Measurements from ENCODE around the gene SHCBP1. TPM values are rescaled to one million over a fixed set of nuclear protein-coding genes. Genes with fewer than 3 reads are reported as not detected.

The SHCBP1 gene
- total RNA-seq, 1 experiment from 2014 or later = 54.8 TPM

DNA sequence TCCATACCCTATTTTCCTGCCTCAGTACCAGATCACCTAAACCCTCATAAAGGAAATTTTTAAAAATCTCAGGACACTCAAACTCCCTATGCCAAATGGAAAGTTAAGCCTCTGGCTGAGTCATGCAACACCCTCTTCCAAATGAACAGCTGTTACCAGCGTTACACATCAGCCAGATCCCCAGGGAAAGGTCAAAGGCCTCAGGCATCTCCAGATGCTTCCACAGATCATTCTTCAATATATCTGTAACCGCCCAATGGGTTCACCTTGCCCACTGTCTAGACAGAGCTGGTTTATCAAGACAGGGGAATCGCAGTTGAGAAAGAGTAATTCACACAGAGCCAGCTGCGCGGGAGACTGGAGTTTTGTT is 29.1 kb upstream of the SHCBP1 start:
- no peaks in the 10 kb centered on the region for H3K27me3 Mint-ChIP-seq (ENCODE audit: unreplicated experiment)
- no peak overlapping the region for H3K27ac Mint-ChIP-seq (ENCODE audit: unreplicated experiment)
- H3K4me3 Mint-ChIP-seq (ENCODE audit: low read depth, unreplicated experiment) = no peak overlapping the region
- no peaks in the 10 kb centered on the region for H3K36me3 Mint-ChIP-seq (ENCODE audit: insufficient read depth, unreplicated experiment)
- no peak for DNase-seq
- H3K9me3 Mint-ChIP-seq (ENCODE audit: low read depth, unreplicated experiment) = no peaks in the 10 kb centered on the region
- CTCF ChIA-PET = no interaction called here
- TF ChIP-seq, protein P1, sequence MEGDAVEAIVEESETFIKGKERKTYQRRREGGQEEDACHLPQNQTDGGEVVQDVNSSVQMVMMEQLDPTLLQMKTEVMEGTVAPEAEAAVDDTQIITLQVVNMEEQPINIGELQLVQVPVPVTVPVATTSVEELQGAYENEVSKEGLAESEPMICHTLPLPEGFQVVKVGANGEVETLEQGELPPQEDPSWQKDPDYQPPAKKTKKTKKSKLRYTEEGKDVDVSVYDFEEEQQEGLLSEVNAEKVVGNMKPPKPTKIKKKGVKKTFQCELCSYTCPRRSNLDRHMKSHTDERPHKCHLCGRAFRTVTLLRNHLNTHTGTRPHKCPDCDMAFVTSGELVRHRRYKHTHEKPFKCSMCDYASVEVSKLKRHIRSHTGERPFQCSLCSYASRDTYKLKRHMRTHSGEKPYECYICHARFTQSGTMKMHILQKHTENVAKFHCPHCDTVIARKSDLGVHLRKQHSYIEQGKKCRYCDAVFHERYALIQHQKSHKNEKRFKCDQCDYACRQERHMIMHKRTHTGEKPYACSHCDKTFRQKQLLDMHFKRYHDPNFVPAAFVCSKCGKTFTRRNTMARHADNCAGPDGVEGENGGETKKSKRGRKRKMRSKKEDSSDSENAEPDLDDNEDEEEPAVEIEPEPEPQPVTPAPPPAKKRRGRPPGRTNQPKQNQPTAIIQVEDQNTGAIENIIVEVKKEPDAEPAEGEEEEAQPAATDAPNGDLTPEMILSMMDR (IDR thresholded peaks at IDR 0.05; ENCODE audit: unreplicated experiment) = no peak
- no peaks in the 10 kb centered on the region for H3K4me1 Mint-ChIP-seq (ENCODE audit: low read depth, unreplicated experiment)
- no TSS peak for BruUV-seq (replicated peaks)
- intact Hi-C loops (cut with micrococcal nuclease; ENCODE audit: unreplicated experiment) = no loop called here

DNA sequence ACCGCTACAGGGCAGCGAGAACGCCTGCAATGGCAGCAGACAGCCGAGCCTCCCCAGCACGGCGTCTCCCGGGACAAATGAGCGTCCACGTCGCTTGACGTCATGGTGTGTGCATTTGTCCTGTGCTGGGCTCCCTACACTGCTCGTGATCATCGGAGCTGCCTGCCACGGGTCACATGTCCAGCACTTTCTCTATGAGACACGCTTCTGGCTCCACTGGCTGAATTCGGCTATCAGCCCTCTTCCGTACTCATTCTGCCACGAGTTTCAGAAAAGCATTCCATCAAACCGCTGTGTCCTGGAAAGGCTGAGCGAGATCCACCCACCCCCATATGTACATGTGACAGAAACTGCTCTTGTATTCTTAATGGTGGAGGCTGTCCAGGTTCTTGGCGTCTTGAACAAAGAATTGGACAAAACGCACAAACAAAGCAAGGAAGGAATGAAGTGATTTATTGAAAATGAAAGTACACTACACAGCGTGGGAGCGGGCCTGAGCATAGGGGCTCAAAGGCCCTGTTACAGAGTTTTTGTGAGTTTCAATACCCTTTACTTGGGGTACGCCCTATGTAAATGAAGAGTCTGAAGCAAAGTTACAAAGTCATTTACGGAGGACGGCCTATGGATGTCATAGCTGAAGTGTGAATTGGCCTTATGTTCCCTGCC is 28.5 kb upstream of the SHCBP1 start:
- Mint-ChIP-seq H3K27me3 (ENCODE audit: unreplicated experiment) (no peaks in the 10 kb centered on the region), H3K9me3 (ENCODE audit: low read depth, unreplicated experiment) (no peaks in the 10 kb centered on the region), H3K4me3 (ENCODE audit: low read depth, unreplicated experiment) (no peak overlapping the region), H3K36me3 (ENCODE audit: insufficient read depth, unreplicated experiment) (no peaks in the 10 kb centered on the region), H3K27ac (ENCODE audit: unreplicated experiment) (no peak overlapping the region), H3K4me1 (ENCODE audit: low read depth, unreplicated experiment) (no peaks in the 10 kb centered on the region)
- CTCF ChIA-PET = no interaction called here
- DNase-seq = no peak
- intact Hi-C loops (cut with micrococcal nuclease; ENCODE audit: unreplicated experiment) = no loop called here
- TF ChIP-seq, protein P1 (IDR thresholded peaks at IDR 0.05; ENCODE audit: unreplicated experiment) = no peak
- BruUV-seq (replicated peaks) = no TSS peak

DNA sequence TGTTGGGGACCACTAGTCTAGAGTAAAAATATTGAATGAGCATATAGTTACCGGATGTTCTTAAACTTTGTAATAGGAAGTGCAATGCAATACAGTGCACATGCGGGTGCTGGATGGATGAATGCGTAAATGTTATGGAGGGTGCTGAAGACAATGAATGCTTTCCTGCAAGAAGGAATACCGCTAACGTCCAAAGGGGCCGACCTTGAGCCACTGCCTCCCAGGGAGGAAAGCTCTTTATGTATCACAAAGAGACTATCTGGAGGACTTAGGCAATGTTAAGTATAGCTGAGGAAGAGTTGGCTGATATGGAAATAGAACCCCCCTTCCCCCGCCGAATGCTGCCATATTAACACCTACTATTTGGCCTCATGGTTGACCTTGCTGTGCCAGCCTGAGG is 27.5 kb upstream of the SHCBP1 start:
- intact Hi-C loops (cut with micrococcal nuclease; ENCODE audit: unreplicated experiment) = no loop called here
- TF ChIP-seq, protein P1 (IDR thresholded peaks at IDR 0.05; ENCODE audit: unreplicated experiment) = no peak
- no peak overlapping the region for H3K4me3 Mint-ChIP-seq (ENCODE audit: low read depth, unreplicated experiment)
- no peak overlapping the region for H3K27ac Mint-ChIP-seq (ENCODE audit: unreplicated experiment)
- BruUV-seq (replicated peaks) = no TSS peak
- peaks cover 3% of the 10 kb centered on the region for H3K9me3 Mint-ChIP-seq (ENCODE audit: low read depth, unreplicated experiment)
- no peaks in the 10 kb centered on the region for H3K36me3 Mint-ChIP-seq (ENCODE audit: insufficient read depth, unreplicated experiment)
- no peaks in the 10 kb centered on the region for H3K4me1 Mint-ChIP-seq (ENCODE audit: low read depth, unreplicated experiment)
- DNase-seq = no peak
- H3K27me3 Mint-ChIP-seq (ENCODE audit: unreplicated experiment) = peaks cover 9% of the 10 kb centered on the region
- CTCF ChIA-PET = no interaction called here

DNA sequence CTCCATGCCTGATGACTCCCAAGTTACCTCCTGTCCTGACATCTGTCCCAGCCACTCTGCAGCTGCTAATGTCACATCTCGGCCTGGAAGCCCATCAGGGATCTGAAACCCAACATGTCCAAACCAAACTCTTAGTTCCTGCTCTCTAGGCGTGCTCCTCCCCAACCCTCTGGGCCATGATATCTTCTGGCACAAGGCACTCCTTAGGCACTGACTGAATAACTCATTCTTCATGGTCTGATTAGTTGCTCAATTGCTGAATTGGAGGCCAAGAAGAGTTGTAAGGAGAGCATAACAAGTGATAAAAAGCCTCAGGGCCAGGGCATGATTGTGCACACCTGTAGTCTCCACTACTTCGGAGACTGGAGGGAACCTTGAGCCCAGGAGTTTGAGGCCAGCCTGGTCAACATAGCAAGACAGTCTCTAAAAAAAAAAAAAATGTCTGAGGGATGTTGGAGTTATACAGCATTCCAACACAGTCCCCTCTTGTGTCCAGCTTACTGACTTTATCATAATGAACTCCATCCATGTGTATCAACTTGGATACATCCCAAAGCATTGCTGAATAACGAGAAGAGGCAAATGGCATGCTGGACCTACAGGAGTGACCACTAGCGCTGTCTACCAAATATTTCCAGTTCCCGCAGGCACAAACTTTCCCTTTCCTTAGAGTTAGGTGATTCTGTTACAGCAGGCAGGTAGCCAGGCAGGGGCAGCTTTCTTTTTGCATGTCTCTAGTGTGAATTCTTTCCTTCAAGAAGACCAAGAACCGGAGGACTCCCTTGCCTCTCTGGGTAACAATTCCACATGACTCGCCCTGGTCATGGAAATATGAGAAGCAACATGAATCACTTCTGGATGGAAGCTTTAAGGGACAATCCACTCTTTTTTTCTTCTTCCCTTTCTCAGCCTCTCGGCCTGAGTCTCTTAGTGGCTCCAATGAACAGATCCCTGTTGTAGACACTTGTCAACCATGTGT is 18.1 kb upstream of the SHCBP1 start:
- Mint-ChIP-seq H3K27me3 (ENCODE audit: unreplicated experiment) (peaks cover 74% of the 10 kb centered on the region), H3K36me3 (ENCODE audit: insufficient read depth, unreplicated experiment) (no peaks in the 10 kb centered on the region)
- CTCF ChIA-PET = no interaction called here

More for the DNA sequence above, 18.1 kb upstream of the SHCBP1 start:
- Mint-ChIP-seq H3K4me3 (ENCODE audit: low read depth, unreplicated experiment) (no peak overlapping the region), H3K4me1 (ENCODE audit: low read depth, unreplicated experiment) (no peaks in the 10 kb centered on the region), H3K27ac (ENCODE audit: unreplicated experiment) (no peak overlapping the region), H3K9me3 (ENCODE audit: low read depth, unreplicated experiment) (peaks cover 5% of the 10 kb centered on the region)
- TF ChIP-seq, protein P1 (IDR thresholded peaks at IDR 0.05; ENCODE audit: unreplicated experiment) = no peak
- BruUV-seq (replicated peaks) = no TSS peak
- no peak for DNase-seq
- intact Hi-C loops (cut with micrococcal nuclease; ENCODE audit: unreplicated experiment) = no loop called here

Measured in Calu3 (cell line).